HCT116 (cell line): ENCODE data around the gene MIF. TPM values are rescaled to one million over a fixed set of nuclear protein-coding genes. Genes with fewer than 3 reads are reported as not detected.

Source experiments
- ATAC-seq: fragments of 200-7000 bp; cut with Tn5 transposase; 2 replicates; pipeline ENCODE4 v1.9.1; 2020; ENCODE audit warnings: mild to moderate bottlenecking, moderate library complexity
- BruUV-seq: library from RNA; stranded (reverse); fragments of 400-500 nt; replicated peaks from 2 replicates; lab custom pipeline; 2021; lab: Mats Ljungman, UMichigan
- CTCF ChIA-PET: fragments of 300-600 bp; sonication (Branson Sonifier 250); formaldehyde crosslinking; loops from one replicate; lab custom pipeline; 2021; ENCODE audit warnings: antibody characterized with exemption; lab: Charles Lee
- POLR2A ChIA-PET: fragments of 300-600, 350-600 bp; sonication (Branson Sonifier 250); formaldehyde crosslinking; loops from one replicate; lab custom pipeline; 2021; ENCODE audit warnings: antibody characterized with exemption; lab: Charles Lee
- RAD21 ChIA-PET, 2 experiments: fragments of 300-600 bp; sonication (Branson Sonifier 250); formaldehyde crosslinking; loops; one replicate each; lab custom pipeline; 2023; ENCODE audit warnings: low total read pairs in 2 of 2; ENCODE audit not compliant: uncharacterized antibody in 2 of 2, unreplicated experiment in 2 of 2, low non-redundant PET in 1 of 2; lab: Charles Lee
- DNase-seq: peaks from one replicate; pipeline ENCODE4 v3.0.0-alpha.2; 2010; ENCODE audit warnings: low read depth, low spot score
- H2AFZ ChIP-seq: fragments of 200-600 bp; shearing (Covaris generic), sonication (generic); 2 replicates; pipeline ENCODE4 v1.6.1; 2017; ENCODE audit warnings: low read depth, mixed run types, mixed read lengths, antibody characterized with exemption, low read length; ENCODE audit not compliant: poor library complexity, severe bottlenecking
- H3K27ac ChIP-seq: 2 replicates; pipeline ENCODE4 v1.5.1; 2012; ENCODE audit warnings: low read depth, low read length
- H3K27me3 ChIP-seq: fragments of 200-600 bp; sonication (generic); 2 replicates; pipeline ENCODE4 v1.6.1; 2016; ENCODE audit warnings: mixed run types, low read length, mixed read lengths; ENCODE audit not compliant: insufficient read depth
- H3K36me3 ChIP-seq, 2 experiments: fragments of 200-500 bp in 1 of 2; fragments of 200-600 bp in 1 of 2; sonication (Bioruptor generic) in 1 of 2; sonication (generic) in 1 of 2; 2 replicates each; pipeline versions ENCODE4 v1.5.1 to v1.6.1; 2014 to 2016; ENCODE audit warnings: low read length in 2 of 2, inconsistent platforms in 1 of 2, mixed read lengths in 1 of 2, mixed run types in 1 of 2; ENCODE audit not compliant: insufficient read depth in 2 of 2, control insufficient read depth in 1 of 2
- H3K4me1 ChIP-seq, 2 experiments: fragments of 200-600 bp in 1 of 2; sonication (generic) in 1 of 2; 2 replicates each; pipeline versions ENCODE4 v1.5.1 to v1.6.1; 2012 to 2017; ENCODE audit warnings: low read length in 2 of 2, inconsistent platforms in 1 of 2, mild to moderate bottlenecking in 1 of 2, mixed read lengths in 1 of 2, mixed run types in 1 of 2, moderate library complexity in 1 of 2; ENCODE audit not compliant: insufficient read depth in 2 of 2, control insufficient read depth in 1 of 2
- H3K4me2 ChIP-seq: fragments of 200-600 bp; sonication (generic); 2 replicates; pipeline ENCODE4 v1.6.1; 2017; ENCODE audit warnings: mixed run types, low read length, mixed read lengths
- H3K4me3 ChIP-seq, 2 experiments: fragments of 200-600 bp in 1 of 2; sonication (generic) in 1 of 2; replicated peaks in 1 of 2; 2 replicates each; pipeline ENCODE4 v1.5.1; 2011 to 2016; ENCODE audit warnings: low read length in 2 of 2, control low read depth in 1 of 2, low read depth in 1 of 2, mild to moderate bottlenecking in 1 of 2, mixed read lengths in 1 of 2, mixed run types in 1 of 2
- H3K79me2 ChIP-seq: fragments of 200-600 bp; sonication (generic); 2 replicates; pipeline ENCODE4 v1.6.1; 2017; ENCODE audit warnings: mild to moderate bottlenecking, mixed run types, low read length, moderate library complexity, mixed read lengths; ENCODE audit not compliant: insufficient read depth
- H3K9ac ChIP-seq: fragments of 200-600 bp; sonication (generic); 2 replicates; pipeline ENCODE4 v1.6.1; 2016; ENCODE audit warnings: low read length, mixed read lengths
- H3K9me2 ChIP-seq: fragments of 200-600 bp; sonication (generic), shearing (Covaris generic); 2 replicates; pipeline ENCODE4 v1.6.1; 2017; ENCODE audit warnings: mixed run types, mild to moderate bottlenecking, moderate library complexity; ENCODE audit not compliant: insufficient read depth
- H3K9me3 ChIP-seq, 2 experiments: fragments of 200-500 bp in 1 of 2; fragments of 200-600 bp in 1 of 2; sonication (Bioruptor generic) in 1 of 2; sonication (generic) in 1 of 2; 2 replicates each; pipeline ENCODE4 v1.6.1; 2014 to 2017; ENCODE audit warnings: low read length in 2 of 2, mixed read lengths in 2 of 2, inconsistent platforms in 1 of 2, low read depth in 1 of 2, mild to moderate bottlenecking in 1 of 2, mixed run types in 1 of 2, moderate library complexity in 1 of 2; ENCODE audit not compliant: control insufficient read depth in 1 of 2, insufficient read depth in 1 of 2
- H4K20me1 ChIP-seq: fragments of 200-600 bp; sonication (generic), shearing (Covaris generic); 2 replicates; pipeline ENCODE4 v1.6.1; 2017; ENCODE audit warnings: mixed run types, mild to moderate bottlenecking, moderate library complexity; ENCODE audit not compliant: insufficient read depth
- CBX3 ChIP-seq: IDR thresholded peaks from 2 replicates; pipeline ENCODE4 v1.6.1; 2012; ENCODE audit warnings: low read depth
- EGR1 ChIP-seq: IDR thresholded peaks from 2 replicates; pipeline ENCODE4 v1.6.1; 2012; ENCODE audit warnings: low read depth
- POLR2AphosphoS5 ChIP-seq: IDR thresholded peaks from 2 replicates; pipeline ENCODE4 v1.6.1; 2011; ENCODE audit warnings: mild to moderate bottlenecking, low read depth, low read length, moderate library complexity
- RAD21 ChIP-seq: IDR thresholded peaks from 2 replicates; pipeline ENCODE4 v1.6.1; 2012; ENCODE audit warnings: low read depth, mild to moderate bottlenecking
- SRF ChIP-seq: IDR thresholded peaks from 2 replicates; pipeline ENCODE4 v1.6.1; 2012; ENCODE audit warnings: low read depth
- TCF7L2 ChIP-seq: IDR thresholded peaks from 2 replicates; pipeline ENCODE4 v1.7.0; 2011; ENCODE audit warnings: borderline replicate concordance, inconsistent platforms; ENCODE audit not compliant: insufficient read depth, insufficient read length; ENCODE audit errors: extremely low read depth
- ZNF274 ChIP-seq: fragments of 200-500 bp; sonication (Bioruptor generic); IDR thresholded peaks from 2 replicates; pipeline ENCODE4 v1.6.1; 2014; ENCODE audit warnings: mild to moderate bottlenecking, low read depth, low read length, inconsistent platforms
- intact Hi-C: fragments of 100-400 bp; cut with micrococcal nuclease; formaldehyde crosslinking; loops from 2 replicates; pipeline ENCODE4 v1.10.0; 2022
- total RNA-seq: library from RNA; stranded (reverse); gene quantifications from one replicate; pipeline ENCODE4 v1.2.1, GENCODE V29; 2021; ENCODE audit not compliant: unreplicated experiment
- TF ChIP-seq, protein P1 (sequence below): IDR thresholded peaks from 2 replicates; pipeline ENCODE4 v1.6.1; 2012; ENCODE audit warnings: low read depth
- TF ChIP-seq, protein P2 (sequence below): IDR thresholded peaks from 2 replicates; pipeline ENCODE4 v1.6.1; 2012
- TF ChIP-seq, protein P3 (sequence below): IDR thresholded peaks from 2 replicates; pipeline ENCODE4 v1.6.1; 2011; ENCODE audit warnings: mild to moderate bottlenecking, low read length, moderate library complexity; ENCODE audit not compliant: insufficient replicate concordance; ENCODE audit errors: extremely low read depth
- TF ChIP-seq, protein P4 (sequence below), 3 experiments: fragments of 200-600 bp in 1 of 3; sonication (generic) in 1 of 3; IDR thresholded peaks in 2 of 3; conservative IDR thresholded peaks in 1 of 3; 2 replicates each; pipeline ENCODE4 v1.5.1; 2012 to 2017; ENCODE audit warnings: low read depth in 2 of 3, low read length in 2 of 3, antibody characterized with exemption in 1 of 3, borderline replicate concordance in 1 of 3, control low read depth in 1 of 3, mild to moderate bottlenecking in 1 of 3, mixed read lengths in 1 of 3, mixed run types in 1 of 3, moderate library complexity in 1 of 3; ENCODE audit not compliant: insufficient read depth in 1 of 3

Gene MIF
- total RNA-seq, 1 experiment from 2014 or later = 1,511 TPM

DNA sequence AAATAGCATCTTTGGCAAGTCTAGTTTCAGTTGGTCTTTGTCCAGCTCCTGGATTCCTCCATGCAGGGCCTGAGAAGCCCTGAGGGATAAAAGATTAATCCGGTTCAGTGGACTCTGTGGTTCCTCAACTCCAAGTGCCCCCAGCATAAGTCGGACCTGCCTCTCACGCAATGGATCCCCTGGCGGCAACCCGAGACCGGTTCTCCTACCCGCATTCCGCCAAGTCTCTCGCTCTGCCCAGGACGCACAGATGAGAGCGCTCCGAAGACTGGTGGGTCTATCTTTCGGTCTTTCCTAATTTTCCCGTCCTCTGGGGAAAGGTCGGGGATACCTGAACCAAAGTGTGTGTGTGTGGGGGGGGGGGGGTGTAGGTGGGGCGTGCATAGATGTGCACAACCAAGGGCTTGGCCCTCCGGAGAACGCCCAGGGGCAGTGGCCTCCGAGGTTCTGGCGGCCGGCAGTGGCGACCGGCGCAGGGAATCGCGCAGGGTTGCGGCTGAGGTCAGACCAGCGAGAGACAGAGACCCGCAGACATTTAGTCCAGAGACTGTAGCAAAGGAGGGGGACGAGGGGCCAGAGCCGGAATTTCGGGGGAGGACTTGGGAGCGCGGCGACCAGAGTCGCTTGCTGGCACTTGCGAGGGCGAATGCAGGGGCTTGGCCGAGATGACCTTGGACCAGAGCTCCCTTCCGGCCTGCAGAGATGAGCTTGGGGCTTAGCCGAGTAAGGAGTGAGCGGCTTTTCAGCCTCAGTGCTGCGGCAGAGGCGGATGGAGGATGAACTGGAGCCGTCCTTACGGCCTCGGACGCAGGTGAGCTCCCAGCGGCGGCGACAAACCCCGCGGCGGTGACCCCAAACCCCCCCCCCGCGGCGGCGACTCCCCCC, 37.2 kb upstream of the MIF start (continued):
- TF ChIP-seq TCF7L2 = no peak
- no peak for TF ChIP-seq ZNF274

DNA sequence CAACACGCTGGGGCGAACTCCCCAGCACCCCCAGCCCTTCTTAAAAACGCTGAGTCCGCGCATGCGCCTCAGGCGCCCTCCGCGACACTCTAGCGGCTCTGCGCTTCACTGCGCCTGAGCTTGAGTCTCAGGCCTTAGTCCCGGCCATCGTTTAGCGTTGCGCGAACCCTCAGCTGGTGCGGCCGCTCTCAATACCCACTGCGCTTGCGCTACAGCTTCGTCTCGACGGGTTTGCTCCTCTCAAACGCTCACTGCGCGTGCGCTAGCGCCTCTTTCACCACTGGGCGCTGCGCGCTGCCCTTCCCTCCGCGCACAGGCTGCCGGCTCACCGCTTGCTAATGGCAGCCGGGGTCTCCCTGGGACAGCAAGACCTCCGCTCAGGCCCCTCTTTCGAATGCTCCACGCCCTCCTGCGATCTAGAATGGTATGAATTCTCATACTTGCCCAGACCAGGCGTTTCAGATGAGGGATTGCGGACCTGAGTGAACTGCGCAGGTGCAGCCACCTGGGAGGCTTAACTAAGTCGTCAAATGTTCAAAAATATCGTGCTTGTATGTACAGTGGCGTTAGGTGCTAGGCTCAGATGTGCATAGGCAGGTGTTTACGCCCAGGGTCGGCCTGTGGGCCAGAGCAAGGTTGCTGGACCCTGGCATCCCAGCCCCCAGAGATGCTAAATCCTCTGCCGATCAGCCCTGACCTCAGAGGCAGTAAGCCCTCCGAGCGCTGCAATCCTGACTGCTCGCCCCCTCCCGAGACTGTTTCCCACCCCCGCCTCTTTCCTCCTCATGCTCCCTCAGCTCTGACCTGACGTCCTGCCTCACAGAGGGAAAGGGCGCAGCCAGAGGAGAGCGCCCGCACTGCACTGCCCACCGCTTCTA, 36.3 kb upstream of the MIF start, which contains the start of gene SLC2A11:
Gene SLC2A11, plus strand, starts transcription at position 270 of the 878 bp plus-strand sequence. Its CDS starts 125 bp downstream, at position 395.
- no peaks in the 10 kb centered on the region for H3K9me2 ChIP-seq
- H2AFZ ChIP-seq = peak within 1 kb of the TSS; percentile 85
- H3K9ac ChIP-seq = peak within 1 kb of the TSS; percentile 70
- no peaks in the 10 kb centered on the region for H3K36me3 ChIP-seq
- no peaks in the 10 kb centered on the region for H3K79me2 ChIP-seq
- H3K4me3 ChIP-seq = peak within 1 kb of the TSS; percentile 74 to 80
- peaks cover 4 to 13% of the 10 kb centered on the region in 2 experiments; a peak in 2 of 4 replicates for H3K4me1 ChIP-seq
- no peaks in the 10 kb centered on the region for H3K27me3 ChIP-seq
- H3K27ac ChIP-seq = peak within 1 kb of the TSS; percentile 71
- no peaks in the 10 kb centered on the region for H4K20me1 ChIP-seq
- H3K4me2 ChIP-seq = peak within 1 kb of the TSS; percentile 87
- POLR2A ChIA-PET = interaction anchor here (0.6 to 1.9 kb wide), 15 partner anchors 8 to 492 kb away, joined by 3 to 11 read pairs (median 4); partner anchors contain the start of genes MIF and ZNF70
- intact Hi-C loops = loop anchor here (5.0 kb wide), 1 partner anchor 34 kb away; the partner anchor contains the start of gene MIF
- ATAC-seq (peak; percentile 96), DNase-seq (peak; percentile 92)
- RAD21 ChIA-PET = interaction anchor here in 1 of 2 experiments (0.6 kb wide), 1 partner anchor 472 kb away, joined by 5 read pairs; no protein-coding TSS in a partner anchor
- CTCF ChIA-PET = interaction anchor here (0.6 to 3.4 kb wide), 12 partner anchors 8 to 664 kb away, joined by 3 to 44 read pairs (median 4); partner anchors contain the start of gene MIF
- H3K9me3 ChIP-seq = no peaks in the 10 kb centered on the region
- TSS peak; percentile 60 for BruUV-seq
- TF ChIP-seq POLR2AphosphoS5 = peak; percentile 94
- TF ChIP-seq RAD21 = no peak
- TF ChIP-seq, protein P1, sequence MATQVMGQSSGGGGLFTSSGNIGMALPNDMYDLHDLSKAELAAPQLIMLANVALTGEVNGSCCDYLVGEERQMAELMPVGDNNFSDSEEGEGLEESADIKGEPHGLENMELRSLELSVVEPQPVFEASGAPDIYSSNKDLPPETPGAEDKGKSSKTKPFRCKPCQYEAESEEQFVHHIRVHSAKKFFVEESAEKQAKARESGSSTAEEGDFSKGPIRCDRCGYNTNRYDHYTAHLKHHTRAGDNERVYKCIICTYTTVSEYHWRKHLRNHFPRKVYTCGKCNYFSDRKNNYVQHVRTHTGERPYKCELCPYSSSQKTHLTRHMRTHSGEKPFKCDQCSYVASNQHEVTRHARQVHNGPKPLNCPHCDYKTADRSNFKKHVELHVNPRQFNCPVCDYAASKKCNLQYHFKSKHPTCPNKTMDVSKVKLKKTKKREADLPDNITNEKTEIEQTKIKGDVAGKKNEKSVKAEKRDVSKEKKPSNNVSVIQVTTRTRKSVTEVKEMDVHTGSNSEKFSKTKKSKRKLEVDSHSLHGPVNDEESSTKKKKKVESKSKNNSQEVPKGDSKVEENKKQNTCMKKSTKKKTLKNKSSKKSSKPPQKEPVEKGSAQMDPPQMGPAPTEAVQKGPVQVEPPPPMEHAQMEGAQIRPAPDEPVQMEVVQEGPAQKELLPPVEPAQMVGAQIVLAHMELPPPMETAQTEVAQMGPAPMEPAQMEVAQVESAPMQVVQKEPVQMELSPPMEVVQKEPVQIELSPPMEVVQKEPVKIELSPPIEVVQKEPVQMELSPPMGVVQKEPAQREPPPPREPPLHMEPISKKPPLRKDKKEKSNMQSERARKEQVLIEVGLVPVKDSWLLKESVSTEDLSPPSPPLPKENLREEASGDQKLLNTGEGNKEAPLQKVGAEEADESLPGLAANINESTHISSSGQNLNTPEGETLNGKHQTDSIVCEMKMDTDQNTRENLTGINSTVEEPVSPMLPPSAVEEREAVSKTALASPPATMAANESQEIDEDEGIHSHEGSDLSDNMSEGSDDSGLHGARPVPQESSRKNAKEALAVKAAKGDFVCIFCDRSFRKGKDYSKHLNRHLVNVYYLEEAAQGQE = no peak
- TF ChIP-seq, protein P2, sequence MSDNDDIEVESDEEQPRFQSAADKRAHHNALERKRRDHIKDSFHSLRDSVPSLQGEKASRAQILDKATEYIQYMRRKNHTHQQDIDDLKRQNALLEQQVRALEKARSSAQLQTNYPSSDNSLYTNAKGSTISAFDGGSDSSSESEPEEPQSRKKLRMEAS = peak; percentile 50
- TF ChIP-seq EGR1 = no peak
- TF ChIP-seq, protein P3, sequence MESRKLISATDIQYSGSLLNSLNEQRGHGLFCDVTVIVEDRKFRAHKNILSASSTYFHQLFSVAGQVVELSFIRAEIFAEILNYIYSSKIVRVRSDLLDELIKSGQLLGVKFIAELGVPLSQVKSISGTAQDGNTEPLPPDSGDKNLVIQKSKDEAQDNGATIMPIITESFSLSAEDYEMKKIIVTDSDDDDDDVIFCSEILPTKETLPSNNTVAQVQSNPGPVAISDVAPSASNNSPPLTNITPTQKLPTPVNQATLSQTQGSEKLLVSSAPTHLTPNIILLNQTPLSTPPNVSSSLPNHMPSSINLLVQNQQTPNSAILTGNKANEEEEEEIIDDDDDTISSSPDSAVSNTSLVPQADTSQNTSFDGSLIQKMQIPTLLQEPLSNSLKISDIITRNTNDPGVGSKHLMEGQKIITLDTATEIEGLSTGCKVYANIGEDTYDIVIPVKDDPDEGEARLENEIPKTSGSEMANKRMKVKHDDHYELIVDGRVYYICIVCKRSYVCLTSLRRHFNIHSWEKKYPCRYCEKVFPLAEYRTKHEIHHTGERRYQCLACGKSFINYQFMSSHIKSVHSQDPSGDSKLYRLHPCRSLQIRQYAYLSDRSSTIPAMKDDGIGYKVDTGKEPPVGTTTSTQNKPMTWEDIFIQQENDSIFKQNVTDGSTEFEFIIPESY = no peak
- TF ChIP-seq, protein P4, sequence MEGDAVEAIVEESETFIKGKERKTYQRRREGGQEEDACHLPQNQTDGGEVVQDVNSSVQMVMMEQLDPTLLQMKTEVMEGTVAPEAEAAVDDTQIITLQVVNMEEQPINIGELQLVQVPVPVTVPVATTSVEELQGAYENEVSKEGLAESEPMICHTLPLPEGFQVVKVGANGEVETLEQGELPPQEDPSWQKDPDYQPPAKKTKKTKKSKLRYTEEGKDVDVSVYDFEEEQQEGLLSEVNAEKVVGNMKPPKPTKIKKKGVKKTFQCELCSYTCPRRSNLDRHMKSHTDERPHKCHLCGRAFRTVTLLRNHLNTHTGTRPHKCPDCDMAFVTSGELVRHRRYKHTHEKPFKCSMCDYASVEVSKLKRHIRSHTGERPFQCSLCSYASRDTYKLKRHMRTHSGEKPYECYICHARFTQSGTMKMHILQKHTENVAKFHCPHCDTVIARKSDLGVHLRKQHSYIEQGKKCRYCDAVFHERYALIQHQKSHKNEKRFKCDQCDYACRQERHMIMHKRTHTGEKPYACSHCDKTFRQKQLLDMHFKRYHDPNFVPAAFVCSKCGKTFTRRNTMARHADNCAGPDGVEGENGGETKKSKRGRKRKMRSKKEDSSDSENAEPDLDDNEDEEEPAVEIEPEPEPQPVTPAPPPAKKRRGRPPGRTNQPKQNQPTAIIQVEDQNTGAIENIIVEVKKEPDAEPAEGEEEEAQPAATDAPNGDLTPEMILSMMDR (IDR thresholded peaks at IDR 0.05 in 2 of 3, conservative IDR thresholded peaks at IDR 0.05 in 1 of 3; ENCODE audit: borderline replicate concordance in 1 of 3, insufficient read depth in 1 of 3, low read depth in 2 of 3, low read length in 2 of 3) = peak in 1 of 3 experiments; percentile 9; a peak in 2 of 6 replicates
- 0 out of 2 replicates have a peak, but pooled peaks have one; percentile 37 for TF ChIP-seq CBX3
- TF ChIP-seq SRF = no peak
